ENCODE results near the gene USP10.

Gene USP10, protein sequence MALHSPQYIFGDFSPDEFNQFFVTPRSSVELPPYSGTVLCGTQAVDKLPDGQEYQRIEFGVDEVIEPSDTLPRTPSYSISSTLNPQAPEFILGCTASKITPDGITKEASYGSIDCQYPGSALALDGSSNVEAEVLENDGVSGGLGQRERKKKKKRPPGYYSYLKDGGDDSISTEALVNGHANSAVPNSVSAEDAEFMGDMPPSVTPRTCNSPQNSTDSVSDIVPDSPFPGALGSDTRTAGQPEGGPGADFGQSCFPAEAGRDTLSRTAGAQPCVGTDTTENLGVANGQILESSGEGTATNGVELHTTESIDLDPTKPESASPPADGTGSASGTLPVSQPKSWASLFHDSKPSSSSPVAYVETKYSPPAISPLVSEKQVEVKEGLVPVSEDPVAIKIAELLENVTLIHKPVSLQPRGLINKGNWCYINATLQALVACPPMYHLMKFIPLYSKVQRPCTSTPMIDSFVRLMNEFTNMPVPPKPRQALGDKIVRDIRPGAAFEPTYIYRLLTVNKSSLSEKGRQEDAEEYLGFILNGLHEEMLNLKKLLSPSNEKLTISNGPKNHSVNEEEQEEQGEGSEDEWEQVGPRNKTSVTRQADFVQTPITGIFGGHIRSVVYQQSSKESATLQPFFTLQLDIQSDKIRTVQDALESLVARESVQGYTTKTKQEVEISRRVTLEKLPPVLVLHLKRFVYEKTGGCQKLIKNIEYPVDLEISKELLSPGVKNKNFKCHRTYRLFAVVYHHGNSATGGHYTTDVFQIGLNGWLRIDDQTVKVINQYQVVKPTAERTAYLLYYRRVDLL

DNA sequence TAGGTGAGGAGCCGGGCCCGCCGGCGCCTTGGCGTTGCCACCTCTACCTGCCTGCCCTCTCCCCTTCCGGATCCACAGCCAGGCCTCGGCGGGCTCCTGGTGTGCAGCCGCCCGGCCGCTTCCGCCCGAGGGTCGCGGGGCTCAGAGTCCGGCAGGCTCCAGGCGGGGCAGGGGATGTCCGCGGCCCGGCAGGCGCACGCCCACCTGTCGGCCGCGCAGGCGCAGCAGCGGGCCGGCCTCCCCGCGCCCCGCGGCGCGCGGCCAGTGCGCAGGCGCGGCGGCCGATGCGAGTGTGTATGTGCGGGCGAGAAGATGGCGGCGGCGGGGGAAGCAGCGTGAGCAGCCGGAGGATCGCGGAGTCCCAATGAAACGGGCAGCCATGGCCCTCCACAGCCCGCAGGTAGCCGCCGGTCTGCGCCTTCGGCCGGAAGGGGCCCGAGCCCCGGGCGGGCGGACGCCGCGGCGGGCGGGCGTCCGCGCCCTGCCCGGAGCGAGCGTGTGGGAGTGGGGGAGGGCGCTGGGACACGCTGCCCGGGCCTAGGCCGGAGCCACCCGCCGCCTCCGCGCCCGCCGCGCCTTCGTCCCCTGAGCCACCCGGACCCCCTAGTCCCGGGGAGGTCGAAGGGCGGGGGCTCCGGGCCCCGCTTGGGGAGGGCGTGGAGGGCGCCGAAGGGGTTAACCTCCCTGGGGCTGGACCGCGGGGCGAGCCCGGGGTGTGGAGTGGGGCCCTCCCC lies at the start of gene USP10:
USP10 (plus strand) TSS at position 289 of the 734 bp plus-strand sequence; CDS start at position 380, 91 bp downstream.
- no peak for DNase-seq (ENCODE audit: low read depth)
- peak within 1 kb of the TSS; percentile 75 for H3K4me3 ChIP-seq (ENCODE audit: low read depth, low read length)

DNA sequence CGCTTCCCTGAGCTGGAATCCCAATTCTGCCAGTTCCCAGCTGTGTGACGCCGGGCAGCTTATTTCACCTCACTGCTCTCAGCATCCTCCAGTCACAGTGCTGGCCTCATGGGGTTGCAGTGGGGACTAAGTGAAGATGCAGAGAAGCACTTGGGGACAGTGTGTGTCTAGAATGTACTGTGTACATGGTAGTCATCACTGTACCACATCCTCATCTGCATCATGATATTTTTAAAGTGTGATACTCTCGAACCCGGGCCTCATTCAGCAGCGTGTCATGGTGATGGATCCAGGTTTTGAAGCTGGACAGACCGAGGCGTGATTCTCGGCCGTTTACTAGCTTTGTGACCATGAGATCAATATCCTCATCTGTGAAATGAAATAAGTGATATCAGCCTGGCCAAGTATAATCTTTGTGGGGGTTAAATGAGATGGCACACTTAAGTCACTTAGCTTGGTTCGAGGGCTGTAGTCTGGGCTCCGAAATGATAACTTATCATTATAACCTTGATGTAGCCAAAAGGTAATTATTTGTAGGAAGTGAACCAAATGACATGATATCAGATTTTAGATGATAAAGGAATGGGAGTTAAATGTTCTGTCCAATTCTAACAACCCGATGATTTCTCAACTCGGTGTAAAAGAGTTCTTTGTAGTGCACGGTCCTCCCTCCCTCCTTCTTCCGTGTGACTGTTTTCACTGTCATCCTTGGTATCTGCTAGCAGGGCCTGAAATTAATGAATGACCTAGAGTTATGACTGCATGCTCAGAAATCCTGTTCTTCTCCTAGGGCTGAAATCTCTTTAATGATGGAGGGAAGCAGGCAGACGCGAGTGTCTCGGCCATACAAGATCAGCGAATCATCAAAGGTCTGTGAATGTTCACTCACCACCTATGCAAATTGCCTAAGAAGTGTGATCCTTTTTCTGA lies 49.5 kb upstream of the USP10 start:
- DNase-seq (ENCODE audit: low read depth) = peak; percentile 26

DNA sequence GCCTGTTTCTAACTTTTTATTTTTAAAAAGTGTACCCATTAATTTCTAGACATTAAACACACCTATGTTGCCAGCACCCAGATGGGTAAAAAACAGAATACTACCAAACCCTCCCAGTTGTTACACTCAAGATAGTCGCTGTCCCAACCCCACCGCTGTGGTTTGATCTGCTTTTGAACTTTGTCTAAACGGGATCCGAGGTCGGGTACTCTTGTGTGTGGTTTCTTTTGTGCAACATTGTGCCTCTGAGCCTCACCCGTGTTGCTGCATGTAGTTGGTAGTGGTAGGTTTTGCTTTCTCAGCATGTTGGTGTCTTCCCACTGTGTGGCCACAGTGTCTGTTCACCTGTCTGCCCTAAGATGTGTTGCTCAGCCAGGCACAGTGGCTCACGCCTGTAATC lies 47.2 kb upstream of the USP10 start:
- no peak overlapping the region for H3K4me3 ChIP-seq (ENCODE audit: low read depth, low read length)
- DNase-seq (ENCODE audit: low read depth) = no peak

More for the DNA sequence above, 49.5 kb upstream of the USP10 start:
- H3K4me3 ChIP-seq (ENCODE audit: low read depth, low read length) = no peak overlapping the region

DNA sequence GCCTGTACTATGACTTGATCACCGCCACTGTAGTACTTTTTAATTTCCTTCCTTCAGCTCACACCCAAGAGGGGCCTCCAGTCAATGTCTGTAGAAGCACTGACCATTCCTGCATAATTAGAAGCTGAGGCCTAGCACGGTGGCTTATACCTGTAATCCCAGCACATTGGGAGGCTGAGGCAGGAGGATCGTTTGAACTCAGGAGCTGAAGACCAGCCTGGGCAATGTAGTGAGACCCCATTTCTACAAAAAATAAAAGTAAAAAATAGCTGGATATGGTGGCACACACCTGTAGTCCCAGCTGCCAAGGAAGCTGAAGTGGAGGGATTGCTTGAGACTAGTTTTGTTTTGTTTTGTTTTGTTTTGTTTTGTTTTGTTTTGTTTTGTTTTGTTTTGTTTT lies 45.6 kb upstream of the USP10 start:
- H3K4me3 ChIP-seq (ENCODE audit: low read depth, low read length) = no peak overlapping the region
- DNase-seq (ENCODE audit: low read depth) = no peak

DNA sequence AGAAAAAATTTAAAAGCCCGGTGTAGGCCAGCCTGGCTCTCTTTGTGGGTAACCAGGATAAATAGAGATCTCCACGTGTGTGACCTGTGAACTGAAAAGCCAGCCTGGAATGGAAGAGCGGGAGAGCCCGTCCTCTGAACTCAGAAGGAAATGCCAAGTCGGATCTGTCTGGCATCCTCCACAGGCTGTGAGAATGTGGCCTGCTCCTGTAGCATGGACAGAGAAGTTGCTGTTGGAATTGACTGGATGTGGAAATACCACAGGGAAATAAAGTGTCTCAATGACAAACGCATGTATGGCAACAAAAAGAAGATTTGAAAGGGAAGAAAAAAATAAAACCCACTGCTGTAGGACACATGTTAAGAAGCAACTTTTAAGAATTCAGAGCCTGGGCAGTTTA lies 44.8 kb upstream of the USP10 start:
- H3K4me3 ChIP-seq (ENCODE audit: low read depth, low read length) = no peak overlapping the region
- no peak for DNase-seq (ENCODE audit: low read depth)

DNA sequence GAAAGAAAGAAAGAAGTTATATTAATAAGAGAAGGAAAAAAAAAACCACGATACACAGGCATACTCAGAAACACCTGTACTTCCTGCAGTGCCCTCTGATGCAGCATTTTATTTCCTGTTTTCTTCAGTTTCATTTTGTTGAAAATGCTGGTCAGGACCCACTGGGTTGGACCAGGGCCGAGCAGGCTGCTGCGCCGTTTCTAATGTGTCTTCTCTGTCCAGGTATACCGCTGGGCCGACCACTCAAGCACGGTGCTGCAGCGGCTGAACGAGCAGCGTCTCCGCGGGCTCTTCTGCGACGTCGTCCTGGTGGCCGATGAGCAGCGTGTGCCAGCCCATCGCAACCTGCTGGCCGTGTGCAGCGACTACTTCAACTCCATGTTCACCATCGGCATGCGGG lies 43.2 kb upstream of the USP10 start:
- no peak overlapping the region for H3K4me3 ChIP-seq (ENCODE audit: low read depth, low read length)
- no peak for DNase-seq (ENCODE audit: low read depth)

DNA sequence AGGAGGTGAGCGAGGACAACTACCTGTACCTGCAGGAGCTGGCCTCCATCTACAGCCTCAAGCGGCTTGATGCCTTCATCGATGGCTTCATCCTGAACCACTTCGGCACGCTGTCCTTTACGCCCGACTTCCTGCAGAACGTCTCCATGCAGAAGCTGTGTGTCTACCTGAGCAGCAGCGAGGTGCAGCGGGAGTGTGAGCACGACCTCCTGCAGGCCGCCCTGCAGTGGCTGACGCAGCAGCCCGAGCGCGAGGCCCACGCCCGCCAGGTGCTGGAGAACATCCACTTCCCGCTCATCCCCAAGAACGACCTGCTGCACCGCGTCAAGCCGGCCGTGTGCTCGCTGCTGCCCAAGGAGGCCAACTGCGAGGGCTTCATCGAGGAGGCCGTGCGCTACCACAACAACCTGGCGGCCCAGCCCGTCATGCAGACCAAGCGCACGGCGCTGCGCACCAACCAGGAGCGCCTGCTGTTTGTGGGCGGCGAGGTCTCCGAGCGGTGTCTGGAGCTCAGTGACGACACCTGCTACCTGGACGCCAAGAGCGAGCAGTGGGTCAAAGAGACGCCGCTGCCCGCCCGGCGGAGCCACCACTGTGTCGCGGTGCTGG lies 42.5 kb upstream of the USP10 start:
- no peak for DNase-seq (ENCODE audit: low read depth)
- H3K4me3 ChIP-seq (ENCODE audit: low read depth, low read length) = no peak overlapping the region

DNA sequence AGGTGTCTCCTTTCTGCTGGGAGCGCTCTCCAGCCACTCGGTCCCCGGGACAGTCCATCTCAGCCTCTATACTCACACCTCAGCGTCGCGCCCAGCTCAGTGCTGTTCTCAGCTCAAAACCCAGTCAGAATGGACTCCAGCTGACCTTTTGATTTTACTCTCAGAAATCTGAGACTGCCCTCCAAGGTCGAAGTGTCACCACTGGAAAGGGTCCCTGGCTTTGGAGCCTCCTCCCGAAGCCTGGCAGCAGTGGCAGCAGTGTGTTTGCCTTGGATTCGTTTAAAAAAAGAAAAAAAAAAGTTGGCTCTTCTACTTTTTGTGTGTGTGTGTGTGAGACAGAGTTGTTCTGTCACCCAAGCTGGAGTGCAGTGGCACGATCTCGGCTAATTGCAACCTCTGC lies 41.1 kb upstream of the USP10 start:
- H3K4me3 ChIP-seq (ENCODE audit: low read depth, low read length) = no peak overlapping the region
- no peak for DNase-seq (ENCODE audit: low read depth)

DNA sequence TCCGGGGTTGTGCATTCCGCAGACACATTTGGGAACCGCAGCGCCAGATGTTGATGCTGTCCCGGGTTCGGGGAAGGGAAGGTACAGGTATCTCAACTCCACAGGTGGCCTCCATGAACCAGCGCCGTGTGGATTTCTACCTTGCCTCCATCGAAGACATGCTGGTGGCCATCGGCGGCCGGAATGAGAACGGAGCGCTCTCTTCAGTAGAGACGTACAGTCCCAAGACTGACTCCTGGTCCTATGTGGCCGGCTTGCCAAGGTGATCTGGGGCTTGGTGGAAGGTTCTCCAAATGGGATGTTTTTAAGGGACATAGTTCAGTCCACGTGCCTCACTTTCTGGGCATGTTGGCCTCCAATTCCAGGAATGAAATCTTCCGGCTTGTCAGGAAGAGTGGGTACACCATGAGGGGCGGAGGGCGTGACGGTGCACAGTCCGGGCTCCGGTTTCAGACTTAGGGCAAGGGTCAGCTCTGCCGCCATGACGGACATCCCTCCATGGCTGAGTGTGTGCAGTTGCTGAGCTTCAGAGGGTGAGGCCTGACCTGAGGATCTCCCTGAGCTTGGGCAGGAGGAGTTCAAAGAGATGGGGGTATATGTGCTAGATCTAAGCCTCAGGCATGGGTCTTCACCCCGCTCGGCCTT lies 40.0 kb upstream of the USP10 start:
- no peak overlapping the region for H3K4me3 ChIP-seq (ENCODE audit: low read depth, low read length)
- no peak for DNase-seq (ENCODE audit: low read depth)

DNA sequence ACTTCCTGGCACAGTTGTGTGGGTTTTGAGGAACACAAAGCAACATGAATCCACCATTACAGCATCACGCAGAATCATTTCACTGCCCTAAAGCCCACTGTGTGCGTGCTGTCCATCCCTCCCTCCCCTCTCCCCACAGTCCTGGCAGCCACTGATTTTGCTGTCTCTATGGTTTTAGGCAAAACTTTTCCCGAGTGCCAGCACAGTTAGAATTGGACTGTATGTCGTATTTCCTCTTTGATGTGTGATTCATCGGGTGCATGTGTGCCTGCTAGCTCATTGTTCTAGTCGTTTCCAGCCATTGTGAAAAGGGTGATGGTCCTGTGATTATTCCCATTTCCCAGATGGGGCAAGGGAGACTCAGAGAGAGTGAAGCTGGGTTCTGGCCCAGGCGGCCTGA lies 38.8 kb upstream of the USP10 start:
- H3K4me3 ChIP-seq (ENCODE audit: low read depth, low read length) = no peak overlapping the region
- no peak for DNase-seq (ENCODE audit: low read depth)

DNA sequence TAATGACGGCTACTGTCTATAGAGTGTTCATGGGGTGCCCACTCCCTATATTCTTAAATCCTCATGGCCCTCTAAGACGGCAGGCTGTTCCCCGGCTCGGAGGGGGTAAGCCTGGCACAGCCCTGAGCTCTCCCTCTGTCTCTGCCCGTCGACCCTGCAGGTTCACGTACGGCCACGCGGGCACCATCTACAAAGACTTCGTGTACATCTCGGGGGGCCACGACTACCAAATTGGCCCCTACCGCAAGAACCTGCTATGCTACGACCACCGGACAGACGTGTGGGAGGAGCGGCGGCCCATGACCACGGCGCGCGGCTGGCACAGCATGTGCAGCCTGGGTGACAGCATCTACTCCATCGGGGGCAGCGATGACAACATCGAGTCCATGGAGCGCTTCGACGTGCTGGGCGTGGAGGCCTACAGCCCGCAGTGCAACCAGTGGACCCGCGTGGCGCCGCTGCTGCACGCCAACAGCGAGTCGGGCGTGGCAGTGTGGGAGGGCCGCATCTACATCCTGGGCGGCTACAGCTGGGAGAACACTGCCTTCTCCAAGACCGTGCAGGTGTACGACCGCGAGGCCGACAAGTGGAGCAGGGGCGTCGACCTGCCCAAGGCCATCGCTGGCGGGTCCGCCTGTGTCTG lies 38.3 kb upstream of the USP10 start:
- H3K4me3 ChIP-seq (ENCODE audit: low read depth, low read length) = no peak overlapping the region
- no peak for DNase-seq (ENCODE audit: low read depth)

DNA sequence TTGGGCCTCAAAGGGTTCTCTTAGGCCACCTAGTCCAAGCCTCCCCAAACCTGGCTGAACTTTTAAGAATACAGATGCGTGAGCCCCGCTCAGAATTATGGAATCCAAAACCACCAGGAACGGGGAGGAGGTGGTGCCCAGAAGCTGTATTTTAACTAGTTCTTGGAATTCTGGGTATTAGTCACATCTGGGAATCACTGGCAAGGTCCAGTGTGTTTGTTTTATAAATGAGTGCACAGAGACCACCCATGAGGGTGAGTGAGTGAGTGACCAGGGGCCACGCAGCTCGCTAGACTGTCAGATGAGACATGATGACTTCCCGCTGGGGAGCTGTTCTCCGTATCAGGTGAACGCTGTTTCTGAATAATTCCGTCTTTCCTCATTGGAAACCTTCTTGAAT lies 37.3 kb upstream of the USP10 start:
- H3K4me3 ChIP-seq (ENCODE audit: low read depth, low read length) = no peak overlapping the region

DNA sequence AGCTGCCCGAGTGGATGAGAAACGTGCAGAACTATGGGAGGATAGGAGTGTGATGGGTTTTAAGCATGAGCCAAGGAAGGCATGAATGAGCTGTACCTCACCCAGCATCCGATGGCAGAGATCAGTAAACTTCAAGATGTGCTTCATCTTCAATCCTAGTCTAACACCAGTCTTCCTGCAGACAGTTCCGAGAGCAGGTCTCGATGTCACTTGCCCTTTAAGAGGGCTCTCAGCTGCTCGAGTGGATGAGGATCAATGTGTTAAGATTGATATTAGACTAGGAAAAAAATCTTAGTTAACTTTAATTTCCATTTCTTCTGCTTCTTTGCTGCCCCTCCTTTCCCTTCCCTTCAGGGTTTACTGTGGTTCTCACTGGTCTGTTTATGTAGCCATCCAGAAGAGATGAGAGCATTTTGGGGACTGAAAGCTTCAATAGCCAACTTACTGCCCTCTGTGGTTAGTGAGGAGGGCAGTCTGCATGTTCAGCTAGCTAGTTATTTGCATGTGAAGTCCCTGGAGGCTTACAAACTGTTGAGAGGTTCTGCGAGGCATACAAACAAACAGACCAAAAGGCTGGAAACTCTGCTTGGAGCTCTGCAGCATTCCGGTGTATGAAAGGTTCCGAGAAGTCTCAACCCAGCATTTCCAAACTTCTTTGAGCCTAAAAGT lies 36.2 kb upstream of the USP10 start:
- H3K4me3 ChIP-seq (ENCODE audit: low read depth, low read length) = no peak overlapping the region
- no peak for DNase-seq (ENCODE audit: low read depth)

More for the DNA sequence above, 37.3 kb upstream of the USP10 start:
- no peak for DNase-seq (ENCODE audit: low read depth)

DNA sequence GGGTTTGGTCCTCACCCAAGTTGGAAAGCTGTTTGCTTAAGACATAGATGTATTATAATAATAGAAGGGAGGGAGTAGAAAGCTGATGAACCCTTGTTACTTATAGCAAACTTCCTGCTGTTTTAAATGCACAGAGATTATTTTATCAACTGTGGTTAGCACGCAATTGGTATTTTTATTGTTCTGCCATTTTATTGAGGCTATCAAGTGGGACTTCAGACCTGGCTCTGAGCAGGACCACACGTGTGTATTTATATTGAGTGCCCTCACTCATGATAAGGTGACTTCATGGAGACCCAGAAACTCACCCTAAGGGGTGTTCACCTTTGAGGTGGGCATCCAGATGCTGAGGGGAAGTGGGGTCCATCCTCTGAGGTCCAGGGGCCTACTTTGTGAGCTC lies 34.4 kb upstream of the USP10 start:
- DNase-seq (ENCODE audit: low read depth) = no peak

DNA sequence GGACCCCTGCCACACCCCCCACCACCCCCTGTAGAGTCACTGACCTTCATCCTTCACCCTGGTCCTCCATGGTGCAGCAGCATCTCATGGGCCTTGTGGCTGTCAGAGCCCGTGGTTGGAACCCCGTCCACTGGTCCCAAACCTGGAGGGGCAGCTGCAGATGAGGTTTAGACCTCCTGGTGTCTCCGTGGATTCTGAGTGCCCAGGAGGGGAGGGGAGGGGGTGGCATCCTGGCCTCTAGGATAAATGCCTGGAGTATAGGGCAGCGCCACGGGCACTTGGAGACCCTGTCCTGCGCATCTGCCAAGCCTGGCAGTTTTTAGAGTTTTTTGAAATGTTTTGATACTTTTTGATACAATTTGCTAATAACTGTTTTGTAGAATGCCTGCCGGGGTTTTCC lies 34.0 kb upstream of the USP10 start:
- DNase-seq (ENCODE audit: low read depth) = no peak
- no peak overlapping the region for H3K4me3 ChIP-seq (ENCODE audit: low read depth, low read length)

More for the DNA sequence above, 34.4 kb upstream of the USP10 start:
- no peak overlapping the region for H3K4me3 ChIP-seq (ENCODE audit: low read depth, low read length)

DNA sequence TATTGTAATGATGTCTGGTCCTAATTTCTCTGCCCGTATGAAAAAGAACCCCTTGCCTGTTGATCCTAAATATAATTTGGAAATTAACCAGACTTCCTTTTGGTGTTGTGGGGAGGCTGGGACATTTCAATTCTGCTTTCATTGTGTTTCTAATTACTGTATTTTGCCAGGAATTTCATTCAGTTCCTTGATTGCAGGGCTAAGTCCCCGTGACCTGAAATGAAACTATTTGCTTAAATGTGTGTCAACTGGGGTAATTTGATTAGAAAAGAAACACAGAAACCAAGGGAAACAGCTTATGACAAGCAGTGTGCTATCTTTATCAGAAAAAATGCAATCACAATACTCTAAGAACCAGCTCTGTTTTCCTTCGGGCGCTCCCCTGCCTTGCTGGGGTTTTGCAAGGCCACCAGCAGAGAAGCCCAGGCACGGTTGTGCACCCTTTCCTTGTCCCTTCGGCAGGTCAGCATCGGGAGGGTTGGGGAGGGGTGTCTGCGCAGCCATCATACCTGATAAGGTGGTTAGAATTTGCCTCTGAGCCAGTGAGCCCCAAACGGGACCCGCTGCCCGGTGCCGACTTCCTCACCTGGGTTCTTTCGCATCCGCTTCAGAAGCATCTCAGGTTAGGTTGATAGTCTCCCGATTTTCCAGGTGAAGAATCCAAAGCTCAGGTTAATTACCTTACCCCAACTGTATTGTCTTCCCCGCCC lies 32.0 kb upstream of the USP10 start:
- H3K4me3 ChIP-seq (ENCODE audit: low read depth, low read length) = no peak overlapping the region
- DNase-seq (ENCODE audit: low read depth) = no peak

DNA sequence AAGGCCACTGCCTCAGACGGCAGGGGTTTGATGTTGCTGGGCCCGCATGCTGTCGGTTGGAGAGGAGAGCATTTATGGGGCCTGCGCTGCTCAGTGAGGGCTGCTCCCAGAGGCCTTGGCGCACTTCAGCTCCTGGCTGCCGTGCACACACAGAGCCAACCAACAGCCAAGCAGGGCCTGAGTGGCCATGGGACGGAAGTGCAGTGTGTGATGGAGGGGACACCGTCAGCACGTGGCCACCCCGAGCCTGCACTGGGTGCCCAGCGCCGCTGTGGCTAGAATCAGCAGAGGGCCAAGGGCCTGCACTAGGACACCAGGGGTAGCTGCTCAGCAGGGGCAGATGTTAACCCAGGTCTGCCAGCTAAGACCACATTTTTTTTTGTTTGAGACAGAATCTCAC lies 29.7 kb upstream of the USP10 start:
- DNase-seq (ENCODE audit: low read depth) = no peak
- no peak overlapping the region for H3K4me3 ChIP-seq (ENCODE audit: low read depth, low read length)

Data from skeletal muscle cell (primary cell).